Suppressor macrophage treated with lipopolysaccharide for 1 hour (primary cell): ENCODE results near the gene SH3TC1.

Source experiments
- DNase-seq, 3 donors: peaks; one replicate each; pipeline ENCODE4 v3.0.0-alpha.2; 2020 to 2022

The SH3TC1 gene

DNA sequence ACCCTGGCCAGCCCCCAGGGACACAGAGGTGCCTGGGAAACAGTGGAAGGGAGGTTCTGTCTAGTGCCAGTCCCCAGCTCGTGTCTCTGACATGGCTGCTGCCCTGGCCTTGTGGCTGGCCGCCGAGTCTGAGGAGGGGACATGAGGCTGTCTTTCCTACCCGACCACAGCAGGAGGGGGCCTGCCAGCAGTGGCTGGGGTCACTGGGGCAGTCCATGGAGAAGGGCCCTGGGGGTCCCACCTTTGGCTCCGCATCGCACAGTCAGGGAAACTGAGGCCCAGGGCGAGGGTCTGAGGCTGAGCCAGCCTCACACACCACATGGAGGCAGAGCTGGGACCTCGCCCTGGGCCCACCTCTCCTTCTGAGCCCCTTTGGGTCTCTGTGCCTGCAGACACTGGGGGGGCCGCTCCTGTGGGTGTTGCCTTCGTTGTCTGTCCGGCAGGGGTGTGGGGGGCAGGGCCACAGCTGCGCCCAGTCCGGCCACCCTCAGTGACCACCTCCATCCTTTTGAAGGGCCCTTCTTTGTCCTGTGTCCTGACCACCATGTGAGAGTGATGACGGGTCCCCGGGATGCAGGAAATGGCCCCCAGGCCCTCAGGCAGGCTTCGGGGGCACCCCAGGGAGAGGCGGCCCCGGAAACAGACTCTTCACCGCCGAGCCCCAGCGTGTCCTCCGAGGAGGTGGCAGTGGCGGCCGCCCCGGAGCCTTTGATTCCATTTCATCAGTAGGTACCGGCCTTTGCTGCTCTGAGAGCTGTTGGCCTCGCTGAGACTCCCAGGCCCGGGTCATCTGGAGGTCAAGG is 17.6 kb downstream of the SH3TC1 start:
- no peak for DNase-seq

DNA sequence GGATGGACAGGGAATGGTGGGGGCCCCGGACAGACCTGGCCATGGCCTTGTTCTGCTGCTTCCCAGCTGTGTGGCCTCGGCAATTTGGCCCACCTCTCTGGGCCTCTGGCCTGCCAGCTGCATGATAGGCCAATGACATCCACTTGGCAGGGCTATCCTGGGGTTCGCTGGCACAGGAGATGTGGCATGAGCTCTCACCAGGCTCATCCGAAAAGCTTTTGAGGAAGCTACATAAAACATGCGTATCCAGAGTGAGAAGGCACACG is 18.1 kb downstream of the SH3TC1 start:
- DNase-seq: no peak

DNA sequence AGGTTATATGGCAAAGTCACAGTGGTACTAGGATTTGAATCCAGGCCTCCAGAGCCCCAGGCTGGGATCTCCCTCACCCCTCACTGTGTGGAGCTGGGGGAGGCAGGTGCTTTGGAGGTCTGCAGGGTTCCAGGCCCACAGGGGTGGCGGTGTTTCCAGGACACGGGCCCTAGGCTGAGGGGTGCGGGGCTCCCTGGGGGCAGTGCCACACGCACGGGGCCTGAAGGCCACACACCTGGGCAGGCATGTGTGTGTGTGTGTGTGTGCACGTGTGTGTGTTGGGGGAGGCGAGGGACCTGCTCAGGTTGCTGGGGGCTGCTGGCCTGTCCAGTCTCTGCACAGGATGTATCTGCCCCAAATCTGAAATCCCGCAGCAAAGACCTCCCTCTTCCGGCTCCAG is 18.8 kb downstream of the SH3TC1 start:
- DNase-seq: no peak

DNA sequence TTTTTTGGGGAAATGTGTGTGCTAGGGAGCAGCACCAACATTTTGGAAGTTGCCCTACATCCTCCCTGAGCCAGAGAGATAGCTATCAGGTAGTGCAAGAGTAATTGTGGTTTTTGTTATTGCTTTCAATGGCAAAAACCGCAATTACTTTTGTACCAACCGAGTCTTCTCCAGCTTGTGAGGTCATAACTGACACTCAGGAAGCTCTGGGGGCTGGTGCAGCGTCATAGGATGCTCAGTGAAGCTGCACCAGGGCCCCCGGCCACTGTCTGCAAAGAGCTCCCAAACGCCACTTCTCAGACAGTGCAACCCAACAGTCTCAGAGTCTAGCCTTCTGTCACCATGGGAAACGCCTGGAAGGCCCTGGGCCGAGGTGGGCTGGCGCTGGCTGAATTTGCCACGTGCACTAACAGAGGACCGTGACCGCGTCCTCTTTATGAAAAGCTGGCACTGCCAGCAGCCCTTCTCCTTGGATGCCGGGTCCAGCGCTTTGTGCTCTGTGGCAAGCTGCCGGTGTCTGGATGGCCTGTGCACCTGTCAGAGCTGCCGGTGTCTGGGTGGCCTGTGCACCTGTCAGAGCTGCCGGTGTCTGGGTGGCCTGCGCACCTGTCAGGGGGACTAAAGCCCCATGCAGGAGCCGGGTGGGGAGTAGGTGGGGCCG is 19.4 kb downstream of the SH3TC1 start:
- no peak for DNase-seq

DNA sequence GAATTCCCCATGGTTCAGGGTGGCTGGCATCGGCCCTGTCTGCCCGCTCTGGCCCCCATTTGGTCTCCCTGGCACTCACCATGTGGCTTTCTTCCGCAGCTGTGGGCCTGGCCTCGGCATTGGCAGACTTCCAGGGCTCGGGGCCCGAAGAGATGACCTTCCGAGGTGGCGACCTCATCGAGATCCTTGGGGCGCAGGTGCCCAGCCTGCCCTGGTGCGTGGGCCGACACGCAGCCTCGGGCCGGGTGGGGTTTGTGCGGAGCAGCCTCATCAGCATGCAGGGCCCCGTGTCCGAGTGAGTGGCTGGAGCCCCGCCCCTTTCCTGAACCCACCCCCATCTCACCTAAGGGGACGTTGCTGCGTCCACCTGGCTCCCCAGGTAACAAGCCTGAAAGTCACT is 20.1 kb downstream of the SH3TC1 start:
- no peak for DNase-seq

DNA sequence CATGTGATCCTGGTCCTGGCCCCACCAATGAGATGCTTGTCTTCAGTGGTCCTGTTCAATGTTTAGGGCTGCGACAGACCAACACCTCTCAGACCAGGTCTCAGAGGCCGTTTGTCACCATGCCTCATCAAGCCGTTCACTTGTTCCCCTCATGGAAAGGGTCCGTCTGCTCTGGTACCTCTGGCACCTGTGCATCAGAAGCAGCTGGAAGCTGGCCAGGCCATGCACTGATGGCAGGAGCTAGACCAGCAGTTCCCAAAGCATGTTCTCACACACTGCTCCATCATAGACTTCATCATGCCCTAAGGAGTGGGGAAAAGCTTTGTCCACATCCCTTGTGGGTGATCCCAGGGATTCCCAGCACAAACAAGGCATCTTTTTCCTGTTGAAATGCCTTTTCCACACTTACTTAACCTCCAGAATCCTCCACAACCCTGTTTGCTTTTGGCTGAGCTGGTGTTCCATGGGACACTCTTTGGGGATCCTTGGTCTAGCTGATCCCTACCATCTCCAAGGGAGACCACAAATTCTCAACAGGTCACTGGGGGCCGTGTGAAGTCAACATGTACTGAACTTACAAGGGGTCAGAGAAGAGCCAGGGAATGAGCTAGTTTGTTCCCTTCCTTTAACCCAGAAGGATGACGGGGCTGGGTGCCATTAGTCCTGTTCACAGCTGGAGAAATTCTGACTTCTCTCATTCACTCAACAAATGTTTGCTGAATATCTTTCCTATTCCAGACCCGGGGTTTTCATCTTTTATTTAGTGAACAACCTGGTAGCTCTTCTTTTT is 21.8 kb downstream of the SH3TC1 start:
- DNase-seq: peak; percentile 42 to 50 (median 47)

DNA sequence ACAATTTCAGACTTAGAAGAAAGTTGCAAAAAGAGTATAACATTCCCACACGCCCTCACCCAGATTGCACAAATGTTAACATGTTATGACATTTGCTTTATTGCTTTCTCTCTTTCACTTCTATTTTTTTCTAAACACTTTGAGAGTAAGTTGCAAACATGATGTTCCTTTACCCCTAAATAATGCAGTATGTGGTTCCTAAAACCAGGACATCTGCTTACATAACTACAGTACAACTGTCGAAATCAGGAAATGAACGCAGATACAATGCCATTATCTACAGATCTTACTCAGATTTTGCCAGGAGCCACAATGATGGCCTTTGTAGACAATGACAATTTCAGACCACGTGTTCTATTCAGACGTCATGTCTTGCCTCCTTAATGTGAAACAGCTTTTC is 22.4 kb downstream of the SH3TC1 start:
- DNase-seq: peak; percentile 71 to 93 (median 90)

DNA sequence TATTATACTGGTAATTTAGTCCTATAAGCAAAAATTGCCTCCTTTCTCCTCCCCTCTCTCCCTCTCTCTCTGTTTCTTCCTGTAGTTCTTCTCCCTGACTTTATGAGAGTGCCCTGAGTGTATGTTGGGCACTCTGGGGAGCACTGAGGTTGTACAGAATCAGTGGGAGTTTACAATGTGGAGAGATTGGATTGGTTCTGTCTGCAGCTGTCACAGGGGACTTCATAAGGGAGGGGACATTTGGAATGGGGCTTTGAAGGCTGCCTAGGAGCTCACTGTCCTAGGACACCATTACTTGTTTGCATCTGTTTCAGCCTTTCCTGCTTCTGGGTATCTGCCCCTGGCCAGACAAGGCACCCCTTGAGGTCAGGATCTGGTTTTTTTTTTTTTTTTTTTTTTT is 22.9 kb downstream of the SH3TC1 start:
- no peak for DNase-seq

DNA sequence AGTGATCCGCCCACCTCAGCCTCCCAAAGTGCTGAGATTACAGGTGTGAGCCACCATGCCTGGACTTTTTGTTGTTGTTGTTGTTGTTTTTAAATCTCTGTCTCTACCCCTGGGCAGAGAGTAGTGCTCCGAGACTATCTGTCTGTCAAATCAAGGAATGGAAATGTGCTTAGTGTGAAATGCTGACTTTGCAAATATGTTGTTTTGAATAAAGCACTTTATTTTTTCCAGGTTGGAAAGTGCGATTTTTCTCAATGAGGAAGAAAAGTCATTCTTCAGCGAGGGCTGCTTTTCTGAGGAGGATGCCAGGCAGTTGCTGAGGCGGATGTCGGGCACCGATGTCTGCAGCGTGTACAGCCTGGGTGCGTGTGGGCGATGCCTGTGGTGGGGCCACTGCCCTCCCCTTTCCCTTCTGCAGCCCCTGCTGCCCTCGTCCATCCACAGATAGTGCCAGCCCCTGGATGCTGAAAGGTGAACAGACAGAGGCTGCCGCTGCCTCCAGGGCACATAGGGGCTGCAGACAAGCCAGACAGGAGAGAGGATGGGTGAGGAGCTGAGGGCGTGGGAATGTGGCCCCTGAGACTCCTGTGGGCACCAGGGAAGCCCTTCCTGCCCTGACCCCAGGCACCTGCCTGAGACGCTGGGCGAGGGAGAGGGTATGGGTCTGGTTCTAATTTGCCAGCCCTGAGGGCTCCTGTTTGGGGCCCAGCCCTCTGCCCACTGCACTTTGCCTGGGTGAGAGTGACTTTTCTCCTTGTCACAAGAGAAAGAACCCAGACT is 23.7 kb downstream of the SH3TC1 start:
- no peak for DNase-seq

DNA sequence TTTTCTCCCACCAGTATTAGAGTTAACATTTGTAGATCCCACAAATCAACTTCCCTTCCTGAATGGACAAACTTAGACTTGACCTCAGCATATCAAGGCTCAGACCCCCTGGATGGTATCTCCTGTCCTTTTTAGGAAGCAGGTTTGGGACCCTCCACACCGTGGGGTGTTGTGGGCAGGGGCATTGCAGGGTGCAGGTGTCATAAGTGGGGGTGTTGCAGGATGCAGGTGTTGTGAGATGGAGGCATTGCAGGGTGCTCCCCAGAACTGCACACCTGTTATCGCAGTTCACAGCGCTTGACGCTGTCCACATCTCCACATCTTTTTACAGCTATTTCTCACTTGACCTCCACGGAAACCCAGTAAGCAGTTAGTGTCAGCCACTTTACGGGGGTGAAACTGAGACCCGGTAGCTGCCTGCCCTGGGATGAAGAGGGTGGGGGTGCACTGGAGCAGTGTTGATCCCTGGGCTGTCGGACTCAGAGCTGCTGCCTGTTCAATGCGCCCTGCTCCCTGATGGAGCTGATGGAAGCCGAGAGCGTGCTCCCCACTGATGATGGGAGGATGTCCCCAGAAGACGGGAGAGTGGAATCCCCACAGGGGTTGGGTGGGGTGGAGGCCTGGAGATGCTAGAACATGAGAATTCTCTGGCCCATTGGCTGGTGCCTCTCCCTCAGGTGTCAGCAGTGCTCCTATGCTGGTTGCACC is 25.3 kb downstream of the SH3TC1 start:
- no peak for DNase-seq

DNA sequence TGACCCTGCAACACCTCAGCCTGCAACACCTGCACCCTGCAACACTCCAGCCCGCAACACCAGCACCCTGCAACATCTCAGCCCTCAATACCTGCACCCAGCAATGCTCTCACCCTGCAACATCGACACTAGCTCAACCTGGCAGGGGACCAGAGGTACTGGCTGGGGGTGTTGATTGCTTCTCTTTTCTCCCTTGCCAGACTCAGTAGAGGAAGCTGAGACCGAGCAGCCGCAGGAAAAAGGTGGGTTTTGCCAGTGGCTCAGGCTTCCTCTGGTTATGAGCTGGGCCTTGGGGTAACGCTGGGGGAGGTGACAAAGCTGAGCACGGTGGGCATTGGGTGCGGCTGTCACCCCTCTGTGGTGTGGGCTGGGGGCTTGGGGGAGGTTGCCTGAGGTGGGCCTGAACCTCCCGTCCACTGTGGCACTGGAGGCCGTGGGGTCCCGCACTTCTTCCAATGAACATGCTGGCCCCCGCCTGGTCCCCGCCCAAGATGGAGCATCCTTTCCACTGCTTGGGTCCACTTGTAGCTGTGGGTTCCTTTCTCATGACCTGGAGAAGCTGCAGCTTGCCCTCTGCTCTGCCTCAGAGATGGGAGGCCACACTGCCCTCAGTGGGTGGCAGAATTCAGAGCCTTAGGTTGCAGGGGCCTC is 26.0 kb downstream of the SH3TC1 start:
- no peak for DNase-seq

DNA sequence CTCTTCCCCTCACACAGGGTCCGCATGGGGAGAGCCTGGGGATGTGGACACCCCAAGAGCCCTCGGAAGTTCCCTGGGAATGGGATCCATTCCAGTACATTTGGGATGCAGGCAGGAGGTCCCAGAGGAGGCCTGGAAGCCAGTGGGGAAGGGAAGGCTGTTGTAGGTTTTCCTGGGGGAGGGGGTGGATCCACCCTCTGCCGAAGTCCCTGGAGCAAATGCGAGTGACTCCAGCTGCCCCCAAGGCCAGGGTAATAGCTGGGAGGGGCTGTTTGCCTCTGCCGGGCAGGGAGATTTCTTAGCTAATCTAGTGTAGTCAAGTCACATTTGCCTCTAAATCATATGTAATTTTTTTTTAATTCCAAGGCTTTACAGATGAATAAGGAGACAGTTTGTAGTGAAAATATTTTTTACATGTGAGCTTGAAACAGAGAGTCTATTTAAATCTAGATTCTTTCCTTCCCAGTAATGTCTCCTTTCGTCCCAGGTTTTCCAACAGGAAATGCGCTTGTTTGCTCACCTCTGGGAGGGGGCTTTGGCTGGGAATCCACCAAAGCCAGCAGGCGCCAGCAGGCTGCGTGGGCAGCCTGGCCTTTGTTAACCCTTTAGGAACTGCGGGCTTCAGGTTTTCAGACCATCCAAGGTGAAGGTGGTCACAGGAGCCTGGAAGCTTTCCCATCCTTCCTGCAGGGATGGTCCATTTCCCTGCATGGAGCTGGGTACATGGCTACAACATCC is 26.8 kb downstream of the SH3TC1 start:
- no peak for DNase-seq

DNA sequence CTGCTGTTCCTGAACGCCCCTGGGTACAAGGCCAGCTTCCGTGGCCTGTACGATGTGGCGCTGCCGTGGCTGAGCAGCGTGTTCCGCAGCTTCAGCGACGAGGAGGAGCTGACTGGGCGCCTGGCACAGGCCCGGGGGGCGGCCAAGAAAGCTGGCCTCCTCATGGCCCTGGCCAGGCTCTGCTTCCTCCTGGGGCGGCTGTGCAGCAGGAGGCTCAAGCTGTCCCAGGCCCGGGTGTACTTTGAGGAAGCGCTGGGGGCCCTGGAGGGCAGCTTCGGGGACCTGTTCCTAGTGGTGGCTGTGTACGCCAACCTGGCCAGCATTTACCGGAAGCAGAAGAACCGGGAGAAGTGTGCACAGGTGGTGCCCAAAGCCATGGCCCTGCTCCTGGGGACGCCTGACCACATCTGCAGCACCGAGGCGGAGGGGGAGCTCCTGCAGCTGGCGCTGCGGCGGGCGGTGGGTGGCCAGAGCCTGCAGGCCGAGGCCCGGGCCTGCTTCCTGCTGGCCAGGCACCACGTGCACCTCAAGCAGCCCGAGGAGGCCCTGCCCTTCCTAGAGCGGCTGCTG is 28.2 kb downstream of the SH3TC1 start:
- DNase-seq: peak in 2 of 3 donors; percentile 29 to 54

DNA sequence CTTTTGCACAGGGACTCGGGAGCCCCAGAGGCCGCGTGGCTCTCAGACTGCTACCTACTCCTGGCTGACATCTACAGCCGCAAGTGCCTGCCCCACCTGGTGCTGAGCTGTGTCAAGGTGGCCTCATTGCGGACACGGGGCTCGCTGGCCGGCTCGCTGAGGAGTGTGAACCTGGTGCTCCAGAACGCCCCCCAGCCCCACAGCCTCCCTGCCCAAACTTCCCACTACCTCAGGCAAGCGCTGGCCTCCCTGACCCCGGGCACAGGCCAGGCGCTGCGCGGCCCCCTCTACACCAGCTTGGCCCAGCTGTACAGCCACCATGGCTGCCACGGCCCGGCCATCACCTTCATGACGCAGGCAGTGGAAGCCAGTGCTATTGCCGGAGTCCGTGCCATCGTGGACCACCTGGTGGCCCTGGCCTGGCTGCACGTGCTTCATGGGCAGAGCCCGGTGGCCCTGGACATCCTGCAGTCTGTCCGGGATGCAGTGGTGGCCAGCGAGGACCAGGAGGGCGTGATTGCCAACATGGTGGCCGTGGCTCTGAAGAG is 28.8 kb downstream of the SH3TC1 start:
- DNase-seq: no peak

DNA sequence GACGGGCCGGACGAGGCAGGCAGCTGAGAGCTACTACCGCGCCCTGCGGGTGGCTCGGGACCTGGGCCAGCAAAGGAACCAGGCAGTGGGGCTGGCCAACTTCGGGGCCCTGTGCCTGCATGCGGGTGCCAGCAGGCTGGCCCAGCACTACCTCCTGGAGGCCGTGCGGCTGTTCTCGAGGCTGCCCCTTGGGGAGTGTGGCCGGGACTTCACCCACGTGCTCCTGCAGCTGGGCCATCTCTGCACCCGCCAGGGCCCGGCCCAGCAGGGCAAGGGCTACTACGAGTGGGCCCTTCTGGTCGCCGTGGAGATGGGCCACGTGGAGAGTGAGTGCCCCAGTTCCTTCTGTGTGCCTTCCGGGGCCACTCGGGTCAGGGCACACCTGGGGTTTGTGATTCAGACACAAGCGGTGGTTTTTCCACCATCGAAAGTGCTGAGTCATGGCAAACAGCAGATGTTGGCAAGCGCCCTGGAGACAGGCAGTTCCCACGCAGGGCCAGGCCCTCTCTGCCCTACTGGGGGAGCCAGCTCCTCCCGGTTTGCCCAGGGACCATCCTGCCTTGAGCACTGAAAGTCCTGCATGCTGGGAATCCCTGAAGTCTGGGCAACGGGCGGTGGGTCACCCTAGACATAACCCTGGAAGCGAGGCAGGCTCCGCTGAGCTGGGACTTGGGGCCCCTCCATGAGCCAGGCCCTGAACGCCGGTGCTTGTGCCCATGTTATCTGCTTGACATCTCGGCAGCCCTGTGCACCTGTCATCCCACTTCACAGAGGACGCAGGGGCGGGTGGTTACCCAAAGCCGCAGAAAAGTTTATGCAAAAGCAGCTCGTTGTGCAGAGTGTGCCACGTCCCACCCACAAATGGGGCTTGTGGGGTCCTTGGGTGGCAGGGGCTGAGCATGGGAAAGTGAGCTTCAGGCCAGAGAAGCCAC is 29.5 kb downstream of the SH3TC1 start:
- peak; percentile 49 to 75 (median 61) for DNase-seq

DNA sequence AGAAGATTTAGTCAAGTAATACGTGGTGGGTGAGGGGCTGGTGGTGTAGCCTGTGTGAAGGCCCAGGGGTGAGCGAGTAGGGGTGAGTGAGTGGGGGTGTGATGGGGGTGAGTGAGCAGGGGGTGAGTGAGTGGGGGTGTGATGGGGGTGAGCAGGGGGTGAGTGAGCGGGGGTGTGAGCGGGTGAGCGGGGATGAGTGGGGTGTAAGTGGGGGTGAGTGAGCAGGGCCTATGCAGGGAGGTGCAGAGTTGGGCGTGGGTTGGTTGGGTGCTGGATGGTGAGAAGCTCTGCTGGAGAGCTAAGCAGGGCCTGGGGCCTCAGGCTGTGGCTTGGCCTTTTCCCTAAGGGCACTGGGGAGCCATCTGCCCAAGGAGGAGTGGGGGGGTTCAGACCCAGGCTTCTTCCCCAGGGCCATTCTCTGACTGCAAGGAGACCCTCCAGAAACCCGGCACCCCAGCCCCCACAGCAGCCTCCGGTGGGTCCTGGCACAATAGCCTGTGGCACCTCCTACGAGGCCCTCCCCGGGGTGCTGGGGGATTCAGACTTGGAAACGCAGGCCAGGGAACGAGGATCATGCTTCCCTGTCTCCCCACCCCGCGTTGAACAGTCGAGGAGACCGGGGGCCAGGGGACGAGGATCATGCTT is 30.4 kb downstream of the SH3TC1 start:
- no peak for DNase-seq

DNA sequence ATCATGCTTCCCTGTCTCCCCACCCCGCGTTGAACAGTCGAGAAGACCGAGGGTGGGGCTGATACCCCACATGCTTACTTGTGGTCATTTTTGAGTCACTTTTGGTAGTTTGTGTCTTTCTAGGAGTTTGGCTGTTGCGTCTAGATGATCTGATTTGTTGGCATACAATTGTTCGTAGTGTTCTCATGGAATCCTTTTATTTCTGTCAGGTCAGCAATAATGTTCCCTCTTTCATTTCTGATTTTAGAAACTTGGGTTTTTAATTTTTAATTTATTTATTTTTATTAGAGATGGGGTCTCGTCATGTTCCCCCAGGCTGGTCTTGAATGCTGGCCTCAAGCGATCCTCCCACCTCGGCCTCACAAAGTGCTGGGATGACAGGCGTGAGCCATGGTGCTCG is 30.9 kb downstream of the SH3TC1 start:
- no peak for DNase-seq

DNA sequence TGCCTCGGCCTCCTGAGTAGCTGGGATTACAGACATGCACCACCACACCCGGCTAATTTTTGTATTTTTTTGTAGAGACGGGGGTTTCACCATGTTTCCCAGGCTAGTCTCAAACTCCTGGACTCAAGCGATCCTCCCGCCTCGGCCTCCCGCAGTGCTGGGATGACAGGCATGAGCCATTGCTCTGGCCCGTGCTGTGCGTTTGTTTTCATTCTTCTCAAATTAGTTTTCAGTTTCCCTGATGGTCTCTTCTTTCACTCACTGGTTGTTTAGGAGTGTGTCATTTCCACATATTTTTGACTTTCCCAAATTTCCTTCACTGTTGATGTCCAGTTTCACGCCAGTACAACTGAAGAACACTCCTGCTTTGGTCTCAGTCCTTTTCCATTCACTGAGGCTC is 31.8 kb downstream of the SH3TC1 start:
- no peak for DNase-seq

DNA sequence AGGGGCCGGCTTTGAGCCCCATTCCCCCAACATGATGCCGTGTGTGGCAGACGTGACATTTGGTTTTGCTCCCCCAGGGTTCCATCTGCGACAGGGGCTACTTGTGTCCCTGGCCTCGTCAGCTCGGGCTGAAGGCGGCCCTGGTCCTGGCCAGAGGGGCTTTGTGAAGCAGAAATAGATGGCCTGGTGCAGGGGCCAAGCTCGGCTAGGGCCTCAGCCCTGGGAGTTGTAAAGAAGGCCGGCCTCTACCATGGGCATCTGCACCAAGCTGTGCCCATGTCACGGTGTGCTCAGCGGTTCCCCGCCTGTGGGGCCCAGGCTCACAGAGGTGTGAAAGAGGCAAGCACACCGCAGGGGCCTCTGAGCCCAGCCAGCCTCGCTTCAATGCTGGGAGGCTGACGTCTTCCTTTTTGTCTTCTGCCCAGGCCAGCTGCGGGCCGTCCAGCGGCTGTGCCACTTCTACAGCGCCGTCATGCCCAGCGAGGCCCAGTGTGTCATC is 32.5 kb downstream of the SH3TC1 start:
- DNase-seq: no peak
